SKM-1 (cell line): Measurements from ENCODE around the gene CHRM2.

Experiments used
- DNase-seq: peaks from one replicate; lab custom pipeline; 2025; ENCODE audit not compliant: unreplicated experiment; lab: John Stamatoyannopoulos, UW

Gene CHRM2

DNA sequence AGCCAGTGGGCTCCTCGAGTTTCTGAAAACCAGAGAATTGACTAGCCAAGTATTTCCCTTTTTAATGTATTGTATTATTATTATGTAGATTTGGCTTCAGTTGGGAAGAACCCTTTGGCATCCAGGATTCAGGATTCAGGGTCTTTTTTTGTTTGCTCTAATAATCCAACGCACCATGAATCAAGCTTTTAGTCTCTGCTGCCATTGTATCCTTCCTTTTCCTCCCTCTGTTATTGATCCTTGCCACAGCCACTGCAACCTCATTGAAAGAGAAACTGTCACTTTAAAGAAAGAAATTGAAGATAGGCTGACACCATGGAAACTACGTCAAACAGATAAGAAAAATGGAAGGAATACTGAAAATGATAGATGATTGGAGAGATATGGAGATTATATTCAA, 150.0 kb downstream of the CHRM2 start:
- DNase-seq = no peak

DNA sequence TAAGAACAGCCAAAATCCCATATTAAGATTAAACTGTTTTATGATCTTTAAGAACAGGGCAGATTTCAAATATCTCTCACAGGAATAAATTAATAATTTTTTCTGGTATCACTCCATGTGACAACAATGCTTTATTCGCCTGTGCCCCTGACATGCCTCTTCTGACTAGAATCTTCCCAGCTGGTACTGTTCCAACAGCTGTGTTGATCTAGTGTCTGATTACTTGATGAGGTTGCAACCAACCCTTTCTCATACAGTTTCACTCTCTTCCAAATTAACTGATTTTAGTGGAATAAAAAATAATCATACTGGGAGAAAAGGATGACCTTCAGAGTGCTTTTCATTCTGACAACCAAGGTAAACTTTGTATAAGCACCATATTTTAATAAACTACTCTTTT, 151.9 kb downstream of the CHRM2 start:
- DNase-seq = no peak

DNA sequence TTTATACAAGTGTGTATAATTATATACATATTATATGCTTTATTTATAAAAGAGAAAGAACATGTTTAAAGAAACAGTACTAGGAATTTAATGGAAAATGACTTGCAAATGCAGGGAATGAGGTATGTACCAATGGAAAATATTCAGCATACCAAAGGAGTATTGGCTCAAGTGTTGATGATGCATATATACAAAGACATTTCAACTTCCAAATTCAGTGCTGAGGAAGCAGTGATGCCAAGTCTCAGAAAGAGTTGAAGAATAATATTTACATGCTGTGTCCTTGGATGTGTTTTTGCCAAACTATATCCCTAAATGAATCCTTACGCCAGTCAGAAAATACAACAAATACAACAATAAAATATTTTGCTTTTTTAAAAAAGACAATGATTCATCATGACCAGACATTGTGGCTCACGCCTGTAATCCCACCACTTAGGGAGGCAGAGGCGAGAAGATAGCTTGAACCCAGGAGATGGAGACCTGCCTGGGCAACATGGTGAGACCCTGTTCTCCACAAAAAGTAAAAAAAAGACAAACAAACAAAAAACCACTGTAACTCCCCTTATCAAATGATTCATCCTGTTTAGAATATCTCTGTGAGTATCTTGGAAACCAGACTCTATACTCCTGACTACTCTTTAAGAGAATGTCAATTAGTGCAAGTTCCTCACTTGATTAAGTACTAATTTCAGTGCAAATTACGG, 157.2 kb downstream of the CHRM2 start:
- DNase-seq = no peak

DNA sequence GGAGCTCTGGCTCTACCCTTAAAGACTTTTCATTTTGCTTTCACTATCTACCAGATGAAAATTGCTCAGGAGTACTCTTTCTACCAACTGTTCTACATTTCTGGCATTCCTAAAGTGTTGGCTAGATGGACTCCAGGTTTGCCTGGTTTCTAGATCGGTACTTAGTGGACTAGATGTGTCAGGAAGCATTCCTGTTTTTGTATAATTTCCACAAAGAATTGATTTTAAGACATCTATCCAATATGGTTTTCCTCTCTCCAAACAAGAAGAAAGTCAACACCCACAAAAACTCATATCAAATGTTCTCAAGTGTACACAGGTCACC, 157.7 kb downstream of the CHRM2 start:
- DNase-seq = no peak

DNA sequence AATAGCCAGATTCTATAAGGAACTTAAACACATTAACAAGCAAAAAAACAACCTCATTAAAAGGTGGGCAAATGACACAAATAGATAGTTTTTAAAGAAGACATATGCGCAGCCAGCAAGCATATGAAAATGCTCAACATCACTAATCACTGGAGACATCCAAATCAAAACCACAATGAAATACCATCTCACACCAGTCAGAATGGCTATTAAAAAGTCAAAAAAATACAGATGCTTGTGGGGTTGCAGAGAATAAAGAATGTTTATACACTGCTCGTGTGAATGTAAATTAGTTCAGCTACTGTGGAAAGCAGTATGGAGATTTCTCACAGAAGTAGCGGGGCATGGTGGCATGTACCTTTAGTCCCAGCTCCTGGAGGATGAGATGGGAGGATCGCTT, 164.0 kb downstream of the CHRM2 start:
- DNase-seq = no peak

DNA sequence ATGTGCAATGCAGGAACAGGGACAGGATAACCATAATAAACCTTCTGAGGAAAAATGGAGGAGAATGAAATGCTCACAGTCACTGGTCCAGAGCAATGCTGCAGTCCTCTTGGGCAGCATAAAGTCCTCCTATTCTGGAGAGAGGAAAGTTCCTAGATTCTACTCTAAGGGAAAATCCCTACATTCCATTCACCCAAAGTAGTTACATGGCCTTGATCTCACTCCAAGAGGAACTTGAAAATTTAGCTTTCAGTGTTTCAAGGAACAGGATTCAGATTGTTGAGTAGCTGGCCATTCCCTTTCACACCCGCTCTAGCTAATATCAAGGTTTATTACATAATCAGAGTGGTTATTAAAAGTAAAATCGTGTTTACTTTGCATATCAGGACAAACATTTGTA, 168.3 kb downstream of the CHRM2 start:
- DNase-seq = no peak

DNA sequence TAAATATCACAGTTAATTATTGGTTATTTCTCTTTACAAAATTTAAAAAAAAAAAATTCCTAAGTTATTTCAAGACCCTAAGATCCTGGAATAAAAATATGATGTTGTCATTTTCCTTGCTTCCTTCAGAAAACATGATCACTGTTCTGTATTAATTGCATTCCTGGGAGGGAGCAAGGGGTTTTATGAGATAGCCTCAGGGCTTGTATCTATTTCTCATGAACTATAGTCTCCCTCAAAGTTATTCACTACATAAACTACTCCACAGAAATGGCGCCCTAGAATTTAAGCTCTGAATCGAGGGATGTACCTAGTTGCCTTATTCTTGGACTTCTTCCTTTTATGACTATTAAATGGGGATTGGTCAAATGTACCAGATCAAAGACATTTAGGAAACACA, 170.3 kb downstream of the CHRM2 start:
- no peak for DNase-seq

DNA sequence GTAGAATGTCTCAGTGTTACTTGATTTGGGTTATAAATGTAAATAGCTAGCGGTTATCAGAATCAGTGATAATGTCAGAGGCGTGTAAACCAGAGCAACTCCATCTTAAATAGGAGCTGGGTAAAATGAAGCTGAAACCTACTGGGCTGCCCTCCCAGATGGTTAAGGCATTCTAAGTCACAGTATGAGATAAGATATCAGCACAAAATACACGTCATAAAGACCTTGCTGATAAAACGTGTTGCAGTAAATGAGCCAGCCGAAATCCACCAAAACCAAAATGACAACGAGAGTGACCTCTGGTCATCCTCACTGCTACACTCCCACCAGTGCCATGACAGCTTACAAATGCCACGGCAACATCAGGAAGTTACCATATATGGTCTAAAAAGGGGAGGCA, 172.3 kb downstream of the CHRM2 start:
- no peak for DNase-seq

DNA sequence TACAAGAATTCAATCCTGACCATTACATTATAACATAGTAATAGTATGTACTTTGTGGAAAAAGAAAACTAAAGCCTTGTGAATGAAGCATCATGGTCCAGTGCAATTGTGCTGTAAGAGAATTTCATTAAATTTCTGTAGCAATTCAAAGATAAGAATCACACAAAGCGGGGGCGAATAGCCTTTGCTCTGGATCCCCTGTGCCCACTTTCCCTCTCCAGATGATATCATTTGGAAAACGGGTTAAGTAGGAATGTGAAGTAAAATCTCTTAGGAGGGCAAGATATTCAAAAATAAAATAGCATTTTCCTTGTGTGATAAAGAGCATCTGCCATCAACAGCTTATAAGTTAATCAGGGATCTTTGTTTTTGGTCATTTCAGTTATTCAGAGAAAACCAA, 177.1 kb downstream of the CHRM2 start:
- DNase-seq = no peak

DNA sequence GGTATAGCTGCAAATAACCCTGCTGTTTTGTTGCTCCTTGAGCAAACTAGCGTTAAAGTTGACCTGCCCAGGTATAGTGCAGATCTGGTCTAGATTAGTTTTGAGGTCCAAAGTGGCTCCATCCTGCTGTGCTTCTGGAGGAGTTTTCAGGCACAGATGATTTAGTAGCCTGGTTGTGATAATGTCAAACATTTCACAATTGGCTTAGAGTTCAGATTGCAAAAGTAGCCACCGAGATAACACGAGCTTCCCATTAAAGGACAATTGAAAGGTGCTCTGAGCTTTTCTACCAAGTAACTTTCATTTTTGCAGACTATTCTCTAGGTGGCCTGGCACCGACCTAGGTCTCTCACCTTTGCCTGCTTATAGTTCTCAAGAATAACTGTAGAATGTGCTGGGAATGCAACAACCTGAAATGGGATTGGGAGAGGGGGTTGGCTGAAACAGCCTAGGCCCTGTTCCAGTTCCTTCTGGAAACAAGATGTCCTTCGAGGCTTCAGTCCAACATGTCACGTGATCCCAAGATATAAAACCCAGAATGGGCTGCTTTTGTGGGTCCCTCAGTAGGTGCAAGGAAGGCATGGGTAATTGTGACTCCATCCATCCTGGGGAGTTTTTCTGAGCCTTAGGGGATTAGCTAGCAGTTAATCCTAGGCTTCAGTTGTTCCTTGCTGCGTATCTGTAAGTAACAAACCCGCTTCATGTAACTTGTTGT, 201.0 kb downstream of the CHRM2 start:
- DNase-seq = no peak
